Islet of Langerhans (tissue), 1 donor: ENCODE results near the gene ADSL.
A peak's percentile ranks its signal among the peaks of the same experiment; 100 is the strongest.
"Not testable (repeated sequence)": the region's sequence is repeated elsewhere in the genome, so short reads cannot be mapped to it uniquely, and the experiment has no call there.

ENCODE experiments used
- FAIRE-seq: peaks from one replicate; lab custom pipeline; 2011; peaks lifted over from hg19 to GRCh38; lab: Jason Lieb, UNC

The ADSL gene

DNA sequence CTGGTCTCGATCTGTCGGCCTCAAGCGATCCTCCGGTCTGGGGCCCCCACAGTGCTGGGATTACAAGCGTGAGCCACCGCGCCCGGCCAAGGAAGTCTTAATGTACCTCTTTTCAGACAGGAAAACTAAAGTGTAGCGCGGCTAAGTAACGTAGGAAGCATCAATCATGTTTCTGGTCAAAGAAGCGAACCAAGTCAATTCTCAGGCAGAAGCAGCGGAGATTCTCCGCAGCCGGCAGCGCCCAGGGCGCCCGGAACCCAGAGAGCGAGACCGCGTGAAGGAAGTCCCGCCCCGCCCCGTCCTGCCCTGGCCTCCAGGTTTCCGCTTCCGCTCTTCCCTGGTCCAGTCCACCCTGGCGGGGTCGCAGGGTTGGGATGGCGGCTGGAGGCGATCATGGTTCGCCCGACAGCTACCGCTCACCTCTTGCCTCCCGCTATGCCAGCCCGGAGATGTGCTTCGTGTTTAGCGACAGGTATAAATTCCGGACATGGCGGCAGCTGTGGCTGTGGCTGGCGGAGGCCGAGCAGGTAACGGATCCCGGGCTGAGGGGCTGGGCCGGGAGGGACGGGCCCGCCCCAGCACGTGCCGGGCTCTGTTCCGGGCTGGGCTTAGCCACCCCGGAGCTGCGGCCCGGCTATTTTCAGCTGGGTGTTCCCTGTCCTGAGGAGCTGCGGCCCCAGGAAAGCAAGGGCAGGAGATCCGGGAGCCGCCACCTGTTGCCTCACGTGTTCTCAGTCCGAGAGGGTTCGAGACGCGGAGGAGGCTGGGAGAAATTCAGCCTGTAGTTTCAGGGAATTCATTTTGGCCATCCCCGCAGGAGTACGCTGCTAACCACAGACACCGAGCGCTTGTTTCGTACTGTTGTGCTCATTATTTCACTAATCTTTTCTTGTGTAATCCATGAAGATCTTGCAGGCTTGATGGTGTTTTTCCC is at the start of gene ADSL:
Gene ADSL, plus strand, starts transcription at position 316 of the 934 bp plus-strand sequence. Its CDS starts 59 bp downstream, at position 375.
- no peak for FAIRE-seq

- no peak for FAIRE-seq
These were observed 46.0 kb upstream of the ADSL start for GRCh38 chr22:40300316-40300715.

DNA sequence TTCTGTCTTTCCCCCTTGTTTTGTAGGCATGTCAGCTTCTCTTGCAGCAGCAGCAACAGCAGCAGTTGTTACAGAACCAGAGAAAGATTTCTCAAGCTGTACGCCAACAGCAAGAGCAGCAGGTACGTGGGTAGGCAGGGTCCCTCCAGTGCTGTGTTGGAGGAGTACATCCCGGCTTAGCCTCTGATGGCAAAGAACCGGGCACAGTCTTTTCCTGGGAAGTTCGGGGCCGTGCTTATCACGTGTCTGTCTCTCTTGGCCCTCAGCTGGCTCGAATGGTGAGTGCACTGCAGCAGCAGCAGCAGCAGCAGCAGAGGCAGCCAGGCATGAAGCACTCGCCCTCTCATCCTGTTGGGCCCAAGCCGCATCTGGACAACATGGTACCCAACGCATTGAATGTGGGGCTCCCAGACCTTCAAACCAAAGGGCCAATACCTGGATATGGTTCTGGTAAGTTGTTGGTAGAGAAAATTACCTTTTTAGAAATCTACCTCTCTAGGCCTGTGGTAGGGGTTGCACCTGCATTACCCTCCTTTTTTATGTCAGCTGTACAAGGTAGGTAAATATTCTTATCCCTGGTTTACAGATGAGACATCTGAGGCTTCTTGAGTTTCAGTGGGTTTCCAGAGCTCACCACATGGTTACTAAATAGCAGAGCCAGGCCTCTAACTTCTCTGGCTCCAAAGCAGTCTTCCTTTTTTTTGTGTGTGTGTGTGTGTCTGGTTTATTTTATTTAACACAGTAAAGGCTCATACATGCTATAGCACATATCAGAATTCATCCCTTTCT is 45.2 kb upstream of the ADSL start:
- no peak for FAIRE-seq

DNA sequence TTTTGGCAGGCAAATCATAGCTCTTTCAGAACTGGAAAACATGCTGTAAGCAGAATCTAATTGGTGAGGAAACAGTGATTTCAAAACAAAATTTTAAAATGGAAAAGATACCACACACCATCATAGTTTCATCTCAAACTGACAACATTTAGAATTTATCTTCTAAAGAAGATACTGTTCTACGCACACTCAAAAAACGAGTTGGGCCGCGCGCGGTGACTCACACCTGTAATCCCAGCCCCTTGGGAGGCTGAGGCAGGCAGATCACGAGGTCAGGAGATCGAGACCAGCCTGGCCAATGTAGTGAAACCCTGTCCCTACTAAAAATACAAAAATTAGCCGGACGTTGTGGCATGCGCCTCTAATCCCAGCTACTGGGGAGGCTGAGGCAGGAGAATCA is 44.2 kb upstream of the ADSL start:
- FAIRE-seq: no peak

GRCh38 chr22:40305625-40306024 is 40.7 kb upstream of the ADSL start:
- FAIRE-seq: no peak

GRCh38 chr22:40308999-40309573 is 37.2 kb upstream of the ADSL start:
- FAIRE-seq: peak; percentile 84

DNA sequence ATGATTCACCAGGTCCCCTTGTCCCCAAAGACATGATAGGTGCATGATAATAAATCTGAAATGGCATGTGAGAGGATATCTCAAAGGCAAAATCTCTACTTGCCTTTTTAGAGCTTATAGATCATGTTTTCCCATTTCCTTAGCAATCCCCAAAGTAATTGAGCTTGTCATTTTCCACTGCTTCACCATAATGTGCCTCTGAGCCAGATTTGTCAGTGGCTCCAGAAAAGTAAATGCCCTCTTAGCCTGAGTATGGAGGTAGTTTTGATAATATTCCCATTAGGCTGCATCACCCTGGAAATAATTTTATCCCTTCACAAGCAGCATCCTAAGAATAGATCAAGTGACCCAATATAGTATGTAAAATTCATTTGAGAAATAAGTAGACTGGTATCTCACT is 36.7 kb upstream of the ADSL start:
- no peak for FAIRE-seq

GRCh38 chr22:40310081-40310767 is 36.1 kb upstream of the ADSL start:
- no peak for FAIRE-seq

- FAIRE-seq: no peak
These were observed 35.6 kb upstream of the ADSL start for GRCh38 chr22:40310768-40311120.

DNA sequence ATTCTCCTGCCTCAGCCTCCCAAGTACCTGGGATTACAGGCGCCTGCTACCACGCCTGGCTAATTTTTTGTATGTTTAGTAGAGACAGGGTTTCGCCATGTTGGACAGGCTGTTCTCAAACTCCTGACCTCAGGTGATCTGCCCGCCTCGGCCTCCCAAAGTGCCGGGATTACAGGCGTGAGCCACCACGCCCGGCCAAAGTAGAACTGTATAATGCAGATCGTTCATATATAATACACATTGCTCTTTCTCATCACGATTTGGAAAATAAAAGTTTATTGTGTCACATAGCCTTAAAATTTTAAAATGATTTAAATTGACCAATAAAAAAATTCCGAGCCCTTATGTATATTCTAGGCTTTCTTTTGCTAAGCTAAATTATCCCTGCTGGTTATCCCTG is 34.7 kb upstream of the ADSL start:
- FAIRE-seq: not testable (repeated sequence)

DNA sequence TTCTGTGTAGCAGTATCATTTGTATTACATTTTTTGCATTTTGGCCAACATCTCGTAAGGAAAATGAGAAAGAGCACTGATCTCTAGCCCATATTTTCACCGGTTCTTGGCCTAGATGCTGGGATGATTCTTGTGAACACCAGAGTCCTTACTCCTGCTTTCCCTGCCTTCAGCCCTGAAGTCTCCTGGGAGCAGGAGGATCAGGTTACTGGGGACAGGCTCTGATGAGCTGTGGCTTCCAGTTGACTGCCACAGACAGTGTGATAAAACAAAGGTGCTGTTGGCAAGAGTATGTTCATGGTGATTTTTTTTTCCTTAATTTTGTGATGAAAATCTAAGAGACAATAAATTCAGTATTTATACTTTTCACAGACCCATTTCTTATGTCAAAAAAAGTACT is 34.2 kb upstream of the ADSL start:
- no peak for FAIRE-seq

DNA sequence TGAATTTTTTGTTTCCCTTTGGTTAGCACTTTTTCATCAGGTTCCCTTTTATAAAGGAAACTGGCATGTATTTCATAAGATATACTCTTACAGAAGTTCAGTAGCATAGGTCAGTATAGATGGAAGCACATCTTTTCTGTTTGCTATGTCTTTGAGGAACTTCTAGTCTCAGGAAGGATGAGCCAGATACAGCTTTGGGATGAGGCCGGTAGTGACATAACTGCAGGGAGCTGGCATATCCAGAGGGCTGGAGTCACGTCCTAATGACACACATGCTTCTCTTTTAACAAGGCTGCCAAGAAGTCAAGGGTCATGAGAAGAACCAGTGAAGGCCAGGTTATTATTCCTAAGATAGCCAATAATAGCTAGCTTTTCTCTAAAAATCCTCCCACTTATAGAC is 33.3 kb upstream of the ADSL start:
- no peak for FAIRE-seq

- FAIRE-seq: no peak
These were observed 32.3 kb upstream of the ADSL start for GRCh38 chr22:40314041-40314440.

DNA sequence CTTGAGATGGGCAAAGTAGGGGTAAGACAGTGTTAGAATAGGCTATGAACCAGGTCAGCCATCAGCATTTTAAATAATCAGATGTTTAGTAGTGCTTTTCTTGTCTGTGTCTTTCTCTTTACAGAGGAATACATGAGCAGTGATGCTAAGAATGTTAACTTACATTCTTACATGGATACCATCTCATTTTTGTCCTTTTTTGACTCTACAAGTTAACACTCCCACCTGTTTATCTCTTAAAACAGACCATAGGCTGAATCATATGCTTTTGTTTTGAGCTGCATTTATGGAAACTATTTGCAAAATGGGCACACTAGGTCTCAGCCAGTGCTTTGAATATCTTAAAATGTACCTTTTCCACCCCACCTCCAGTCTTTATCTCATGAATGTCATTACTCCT is 25.6 kb upstream of the ADSL start:
- no peak for FAIRE-seq

- FAIRE-seq: no peak
These were observed 24.3 kb upstream of the ADSL start for GRCh38 chr22:40322021-40322420.

DNA sequence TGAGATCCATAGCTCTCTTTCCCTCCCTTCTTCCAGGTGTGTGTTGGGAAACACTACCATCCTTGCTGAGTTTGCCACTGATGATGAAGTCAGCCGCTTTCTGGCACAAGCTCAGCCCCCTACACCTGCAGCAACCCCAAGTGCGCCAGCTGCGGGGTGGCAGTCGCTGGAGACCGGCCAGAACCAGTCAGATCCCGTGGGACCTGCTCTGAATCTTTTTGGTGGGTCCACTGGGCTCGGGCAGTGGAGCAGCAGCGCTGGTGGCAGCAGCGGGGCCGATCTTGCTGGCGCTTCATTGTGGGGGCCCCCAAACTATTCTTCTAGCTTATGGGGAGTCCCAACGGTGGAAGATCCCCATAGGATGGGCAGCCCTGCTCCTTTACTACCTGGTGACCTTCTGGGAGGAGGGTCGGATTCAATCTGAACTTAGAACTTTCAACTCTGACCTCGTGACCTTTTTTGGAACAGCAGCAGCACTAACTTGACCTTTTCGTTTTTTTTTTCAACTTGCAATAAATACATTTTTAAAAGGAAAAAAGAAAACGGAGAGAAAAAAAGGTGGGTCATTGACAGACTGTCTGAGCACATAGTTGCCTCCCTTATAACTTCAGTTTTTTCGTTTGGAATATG is 23.4 kb upstream of the ADSL start:
- FAIRE-seq: no peak

DNA sequence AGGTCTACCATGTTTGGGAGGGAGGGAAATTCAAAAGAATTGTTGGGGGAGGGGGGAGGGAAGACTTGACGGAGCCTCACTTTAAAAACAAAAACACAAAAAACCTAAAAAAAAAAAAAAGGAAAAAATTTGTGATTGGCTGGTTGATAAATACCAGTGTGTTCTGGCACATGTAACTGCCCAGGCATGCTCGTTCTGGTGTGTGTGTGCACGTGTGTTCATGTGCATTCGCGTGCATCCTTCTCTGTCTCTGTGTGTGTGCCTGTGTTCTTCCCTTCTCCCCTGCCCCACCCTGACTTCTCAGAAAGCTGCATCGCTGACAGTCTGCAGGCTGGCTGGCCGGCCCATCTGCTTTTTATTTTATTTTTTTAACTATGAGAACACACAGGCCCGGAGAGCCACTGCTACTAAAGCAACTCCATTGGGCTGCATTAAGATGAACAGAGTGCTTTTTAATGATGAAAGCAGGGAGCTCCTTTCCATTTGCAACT is 22.6 kb upstream of the ADSL start:
- FAIRE-seq: no peak

DNA sequence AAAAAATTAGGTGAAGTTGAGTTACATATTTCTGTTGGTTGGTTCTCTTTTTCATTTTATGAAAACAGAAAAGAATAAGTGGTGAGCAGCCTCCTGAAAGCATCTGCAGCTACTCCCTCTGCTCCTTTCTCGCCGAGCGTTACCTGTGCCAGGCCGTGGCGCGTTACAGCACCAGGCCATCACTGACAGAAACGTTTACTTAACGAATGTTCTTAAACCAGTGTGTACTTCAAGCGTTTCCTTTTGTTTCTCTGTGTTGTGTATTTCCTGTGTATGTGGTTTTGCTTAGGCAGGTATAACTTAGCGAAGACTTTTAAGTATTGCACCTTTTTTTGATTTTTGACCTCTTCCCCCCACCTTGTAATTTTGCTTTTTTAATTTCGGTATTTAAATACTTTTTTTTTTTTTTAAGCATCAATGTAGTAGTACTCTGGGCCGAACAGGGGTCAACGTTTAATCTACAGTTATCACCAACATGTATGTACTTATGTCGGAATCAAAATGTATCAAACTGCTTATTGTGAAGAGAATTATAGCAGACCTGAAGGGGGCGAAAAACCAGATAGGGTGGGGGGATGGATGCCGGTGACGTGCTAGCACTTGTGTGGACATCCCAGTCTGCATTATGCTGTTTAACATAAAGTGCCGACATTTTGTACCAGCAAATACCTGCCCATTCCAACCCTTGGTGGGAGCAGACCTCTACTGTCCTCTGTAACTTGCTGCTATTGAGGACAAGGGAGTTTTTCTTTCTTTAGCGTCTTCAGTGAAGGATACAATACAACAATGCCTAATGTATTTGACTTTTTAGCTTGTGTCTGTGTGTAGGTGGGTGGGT is 21.6 kb upstream of the ADSL start:
- no peak for FAIRE-seq

- FAIRE-seq: no peak
These were observed 21.0 kb upstream of the ADSL start for GRCh38 chr22:40325315-40325714.

DNA sequence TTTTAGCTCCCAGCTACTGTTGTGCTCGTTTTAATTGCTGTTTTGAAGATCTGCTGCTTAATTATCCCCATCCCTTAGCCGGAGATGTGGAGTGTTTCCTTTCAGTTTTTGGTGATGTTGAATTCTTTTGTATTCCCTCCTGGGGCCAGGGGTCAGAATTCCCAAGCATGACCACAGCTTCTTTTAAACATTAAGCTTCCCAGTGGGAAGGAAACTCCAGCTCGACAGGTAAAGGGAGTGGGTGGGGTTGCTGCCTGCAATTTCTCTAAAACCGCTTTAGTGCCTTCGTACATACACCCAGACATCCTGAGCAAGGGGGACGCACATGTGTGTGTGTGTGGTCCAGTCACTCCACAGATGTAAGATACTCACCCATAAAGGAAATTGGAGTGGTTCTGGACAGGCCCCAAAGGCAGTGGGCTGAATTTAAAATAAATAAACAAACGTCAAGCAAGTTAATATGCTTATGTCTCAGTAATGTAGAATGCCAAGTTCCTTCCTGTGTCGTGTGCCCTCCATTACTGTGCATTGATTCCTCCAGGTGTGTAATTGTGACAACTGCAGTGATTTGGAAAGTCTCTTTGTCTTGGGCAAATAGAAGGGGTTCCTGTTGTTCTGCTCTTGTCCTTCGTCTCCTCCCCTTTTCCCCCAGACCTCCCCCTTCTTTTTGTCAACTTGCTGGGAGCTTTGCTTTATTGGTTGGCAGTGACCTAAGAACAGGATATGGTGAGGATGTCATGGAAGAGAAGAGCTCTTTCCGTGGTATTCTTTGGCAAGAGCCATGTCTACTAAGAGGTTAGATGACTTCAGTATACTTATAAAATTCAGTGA is 19.2 kb upstream of the ADSL start:
- no peak for FAIRE-seq
